ENCODE results near the gene CD274. TPM values are rescaled to one million over a fixed set of nuclear protein-coding genes. Genes with fewer than 3 reads are reported as not detected.

Gene CD274
- total RNA-seq, 4 donors from 2014 or later: 1.3 to 3.5 (median 2.2) TPM

GRCh38 chr9:5480919-5481318 lies 30.6 kb downstream of the CD274 start:
- Histone ChIP-seq H3K4me1 (no peaks in the 10 kb centered on the region), H3K27ac (no peak overlapping the region), H3K9me3 (peaks cover 0 to 4% (median 0%) of the 10 kb centered on the region in 3 donors), H3K27me3 (no peaks in the 10 kb centered on the region), H3K4me3 (no peak overlapping the region), H3K36me3 (no peaks in the 10 kb centered on the region)
- no peak for DNase-seq
- intact Hi-C loops (cut with DNase I): no loop called here
- no peak for TF ChIP-seq POLR2A (IDR thresholded peaks at IDR 0.05)
- TF ChIP-seq, protein P1, sequence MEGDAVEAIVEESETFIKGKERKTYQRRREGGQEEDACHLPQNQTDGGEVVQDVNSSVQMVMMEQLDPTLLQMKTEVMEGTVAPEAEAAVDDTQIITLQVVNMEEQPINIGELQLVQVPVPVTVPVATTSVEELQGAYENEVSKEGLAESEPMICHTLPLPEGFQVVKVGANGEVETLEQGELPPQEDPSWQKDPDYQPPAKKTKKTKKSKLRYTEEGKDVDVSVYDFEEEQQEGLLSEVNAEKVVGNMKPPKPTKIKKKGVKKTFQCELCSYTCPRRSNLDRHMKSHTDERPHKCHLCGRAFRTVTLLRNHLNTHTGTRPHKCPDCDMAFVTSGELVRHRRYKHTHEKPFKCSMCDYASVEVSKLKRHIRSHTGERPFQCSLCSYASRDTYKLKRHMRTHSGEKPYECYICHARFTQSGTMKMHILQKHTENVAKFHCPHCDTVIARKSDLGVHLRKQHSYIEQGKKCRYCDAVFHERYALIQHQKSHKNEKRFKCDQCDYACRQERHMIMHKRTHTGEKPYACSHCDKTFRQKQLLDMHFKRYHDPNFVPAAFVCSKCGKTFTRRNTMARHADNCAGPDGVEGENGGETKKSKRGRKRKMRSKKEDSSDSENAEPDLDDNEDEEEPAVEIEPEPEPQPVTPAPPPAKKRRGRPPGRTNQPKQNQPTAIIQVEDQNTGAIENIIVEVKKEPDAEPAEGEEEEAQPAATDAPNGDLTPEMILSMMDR (IDR thresholded peaks at IDR 0.05): no peak
- 90 to 94% methylated on average over 4 of the region's 4 CpGs for WGBS, 2 donors

DNA sequence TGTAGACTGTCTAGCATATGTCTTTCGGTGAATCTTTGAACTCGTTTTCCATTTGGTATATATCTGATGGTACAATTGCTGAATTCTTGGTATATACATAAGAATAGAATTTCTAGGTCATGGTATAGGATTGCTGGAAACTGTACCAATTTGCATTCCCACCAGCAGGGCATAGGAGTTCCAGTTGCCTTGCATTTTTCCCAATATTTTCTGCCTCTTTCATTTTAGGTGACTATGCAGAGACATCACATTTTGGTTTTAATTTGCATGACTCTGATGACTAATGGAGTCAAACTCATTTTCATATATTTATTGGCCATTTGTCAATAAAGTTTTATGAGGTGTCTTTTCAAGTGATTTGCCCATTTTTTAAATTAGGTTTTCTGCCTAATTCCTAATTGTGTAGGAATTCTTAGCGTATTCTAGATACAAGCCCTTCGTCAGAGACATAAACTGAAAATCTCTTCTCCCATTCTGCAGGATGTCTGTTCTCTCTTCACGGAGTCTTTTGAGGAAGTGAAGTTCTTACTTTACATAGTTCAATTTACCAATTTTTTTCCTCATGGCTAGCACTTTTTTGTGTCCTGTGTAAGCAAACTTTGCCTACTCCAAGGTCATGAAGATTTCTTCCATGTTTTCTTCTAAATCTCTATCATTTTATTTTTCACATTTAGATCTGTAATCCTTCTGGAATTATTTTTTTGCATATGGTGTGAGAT lies 31.1 kb downstream of the CD274 start:
- no peak for DNase-seq
- H3K4me1 ChIP-seq: no peaks in the 10 kb centered on the region
- intact Hi-C loops (cut with DNase I): no loop called here
- H3K4me3 ChIP-seq: no peak overlapping the region
- no peak overlapping the region for H3K27ac ChIP-seq
- 83 to 87% methylated on average over 5 of the region's 5 CpGs for WGBS, 2 donors
- no peaks in the 10 kb centered on the region for H3K36me3 ChIP-seq
- peaks cover 0 to 4% (median 0%) of the 10 kb centered on the region in 3 donors for H3K9me3 ChIP-seq
- no peaks in the 10 kb centered on the region for H3K27me3 ChIP-seq
- TF ChIP-seq, protein P1 (IDR thresholded peaks at IDR 0.05): no peak
- TF ChIP-seq POLR2A (IDR thresholded peaks at IDR 0.05): no peak

DNA sequence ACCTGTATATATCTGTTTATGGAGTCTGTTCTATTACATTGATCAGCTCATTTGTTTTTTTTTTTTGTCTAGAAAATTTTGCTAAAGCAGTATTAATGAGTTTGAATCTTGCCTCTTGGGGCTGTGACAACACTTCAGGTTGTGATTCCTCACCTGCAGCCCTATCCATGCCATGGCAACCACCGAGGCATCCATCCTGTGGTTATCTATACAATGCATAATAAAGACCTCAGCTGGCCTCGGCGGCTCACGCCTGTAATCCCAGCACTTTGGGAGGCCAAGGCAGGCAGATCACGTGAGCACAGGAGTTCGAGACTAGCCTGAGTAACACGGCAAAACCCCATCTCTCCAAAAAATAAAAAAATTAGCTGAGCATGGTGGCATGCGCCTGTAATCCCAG lies 31.9 kb downstream of the CD274 start:
- Histone ChIP-seq H3K4me1 (no peaks in the 10 kb centered on the region), H3K4me3 (no peak overlapping the region), H3K27ac (no peak overlapping the region), H3K27me3 (no peaks in the 10 kb centered on the region), H3K9me3 (peaks cover 0 to 4% (median 0%) of the 10 kb centered on the region in 3 donors), H3K36me3 (no peaks in the 10 kb centered on the region)
- no peak for TF ChIP-seq POLR2A (IDR thresholded peaks at IDR 0.05)
- TF ChIP-seq, protein P1 (IDR thresholded peaks at IDR 0.05): no peak
- intact Hi-C loops (cut with DNase I): no loop called here
- DNase-seq: no peak
- WGBS, 2 donors: 70 to 85% methylated on average over 2 to 8 of the region's 8 CpGs

DNA sequence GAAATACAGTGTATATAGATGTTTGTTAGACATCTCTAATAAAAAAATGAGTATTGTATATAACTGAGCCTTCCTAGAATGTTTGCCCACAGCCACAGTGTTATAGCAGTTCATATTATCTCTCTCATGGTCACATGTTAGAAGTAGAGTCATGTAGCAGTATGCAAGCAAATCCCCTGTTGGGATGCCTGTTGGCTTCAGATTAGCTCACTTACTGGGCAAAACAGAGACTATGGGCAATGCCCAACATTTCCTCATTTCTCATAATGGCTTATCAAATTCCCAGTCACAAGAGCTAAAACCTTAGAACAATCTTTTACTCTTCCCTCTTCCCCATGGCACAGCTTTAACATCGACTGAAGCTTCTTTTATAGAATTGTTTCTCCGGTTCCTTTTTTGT lies 33.0 kb downstream of the CD274 start:
- whole genome bisulfite sequencing, 2 donors: 75 to 100% methylated on average over 2 of the region's 2 CpGs
- intact Hi-C loops (cut with DNase I): no loop called here
- H3K9me3 ChIP-seq: no peaks in the 10 kb centered on the region

More for the DNA sequence above, 33.0 kb downstream of the CD274 start:
- no peak for TF ChIP-seq POLR2A (IDR thresholded peaks at IDR 0.05)
- TF ChIP-seq, protein P1 (IDR thresholded peaks at IDR 0.05): no peak
- no peaks in the 10 kb centered on the region for H3K4me1 ChIP-seq
- no peak overlapping the region for H3K27ac ChIP-seq
- no peaks in the 10 kb centered on the region for H3K36me3 ChIP-seq
- no peak overlapping the region for H3K4me3 ChIP-seq
- no peaks in the 10 kb centered on the region for H3K27me3 ChIP-seq
- no peak for DNase-seq

Measured in esophagus squamous epithelium (tissue), 5 donors.